C4-2B (cell line): Measurements from ENCODE around the gene PTPRS.

Experiments used
- CTCF ChIP-seq: fragments of 450-650 bp; conservative IDR thresholded peaks from 2 replicates; pipeline ENCODE4 v1.5.1; 2017; ENCODE audit warnings: mild to moderate bottlenecking
- ZFX ChIP-seq: fragments of 450-650 bp; IDR thresholded peaks from 2 replicates; pipeline ENCODE4 v1.6.1; 2017

GRCh38 chr19:5357584-5357983 is 17.0 kb upstream of the PTPRS start:
- TF ChIP-seq CTCF (no peak), ZFX (no peak)
